Osteoblast (primary cell): ENCODE data around the gene DEGS1. TPM values are rescaled to one million over a fixed set of nuclear protein-coding genes. Genes with fewer than 3 reads are reported as not detected.

Experiments used
- DNase-seq: peaks from one replicate; pipeline ENCODE4 v3.0.0; 2011; ENCODE audit warnings: low spot score, mixed read lengths; ENCODE audit not compliant: insufficient read length; ENCODE audit errors: missing footprints
- H2AFZ ChIP-seq: 2 replicates; pipeline ENCODE4 v1.6.0; 2011; ENCODE audit warnings: mild to moderate bottlenecking, low read length
- H3K27ac ChIP-seq: 2 replicates; pipeline ENCODE4 v1.5.1; 2011; ENCODE audit warnings: mild to moderate bottlenecking, low read depth, low read length, moderate library complexity
- H3K27me3 ChIP-seq: 2 replicates; pipeline ENCODE4 v1.6.0; 2012; ENCODE audit warnings: mild to moderate bottlenecking, control low read depth, inconsistent platforms, low read length, moderate library complexity; ENCODE audit not compliant: insufficient read depth
- H3K36me3 ChIP-seq: 2 replicates; pipeline ENCODE4 v1.5.1; 2011; ENCODE audit warnings: mild to moderate bottlenecking, low read length, control low read depth, moderate library complexity; ENCODE audit not compliant: insufficient read depth
- H3K4me1 ChIP-seq: 2 replicates; pipeline ENCODE4 v1.5.1; 2011; ENCODE audit warnings: mild to moderate bottlenecking, low read length, control low read depth, moderate library complexity; ENCODE audit not compliant: insufficient read depth
- H3K4me2 ChIP-seq: 2 replicates; pipeline ENCODE4 v1.6.0; 2011; ENCODE audit warnings: mild to moderate bottlenecking, low read length; ENCODE audit not compliant: insufficient read depth
- H3K4me3 ChIP-seq: fragments of 200-600 bp; sonication (generic); 3 replicates; pipeline ENCODE4 v1.5.1; 2012; ENCODE audit warnings: mild to moderate bottlenecking, low read length, inconsistent platforms; ENCODE audit not compliant: insufficient read depth
- H3K79me2 ChIP-seq: 2 replicates; pipeline ENCODE4 v1.6.0; 2012; ENCODE audit warnings: mild to moderate bottlenecking, low read length, control low read depth, inconsistent platforms; ENCODE audit not compliant: insufficient read depth
- H3K9me3 ChIP-seq: 2 replicates; pipeline ENCODE4 v1.5.1; 2011; ENCODE audit warnings: low read depth, low read length, control low read depth
- H4K20me1 ChIP-seq: 2 replicates; pipeline ENCODE4 v1.6.0; 2012; ENCODE audit warnings: mild to moderate bottlenecking, low read length, control low read depth; ENCODE audit not compliant: insufficient read depth
- CTCF ChIP-seq: IDR thresholded peaks from 2 replicates; pipeline ENCODE4 v1.5.1; 2011; ENCODE audit warnings: mild to moderate bottlenecking, low read depth, low read length, moderate library complexity; ENCODE audit errors: extremely low read depth
- total RNA-seq: library from RNA; depleted of rRNA; stranded (reverse); fragments of >200 nt; gene quantifications from 2 replicates; pipeline ENCODE4 v1.2.3, GENCODE V29; 2012

DEGS1 gene
- total RNA-seq, 1 donor: 85.0 TPM

GRCh38 chr1:224226849-224227502 is 43.9 kb downstream of the DEGS1 start:
- Histone ChIP-seq H3K27me3 (no peaks in the 10 kb centered on the region), H3K79me2 (no peaks in the 10 kb centered on the region), H4K20me1 (no peaks in the 10 kb centered on the region), H3K9me3 (no peaks in the 10 kb centered on the region), H3K27ac (no peak overlapping the region), H2AFZ (no peak overlapping the region), H3K4me3 (no peak overlapping the region), H3K4me1 (peaks cover 5% of the 10 kb centered on the region), H3K4me2 (no peak overlapping the region), H3K36me3 (peaks cover 23% of the 10 kb centered on the region)
- DNase-seq: no peak
- no peak for TF ChIP-seq CTCF

- Histone ChIP-seq H3K27ac (no peak overlapping the region), H3K79me2 (no peaks in the 10 kb centered on the region), H3K4me1 (no peaks in the 10 kb centered on the region), H2AFZ (no peak overlapping the region), H4K20me1 (no peaks in the 10 kb centered on the region), H3K4me2 (no peak overlapping the region), H3K36me3 (peaks cover 37% of the 10 kb centered on the region), H3K27me3 (no peaks in the 10 kb centered on the region), H3K4me3 (no peak overlapping the region), H3K9me3 (no peaks in the 10 kb centered on the region)
- no peak for TF ChIP-seq CTCF
- DNase-seq: no peak
Observed at GRCh38 chr1:224234017-224234416, 51.0 kb downstream of the DEGS1 start.

GRCh38 chr1:224235813-224236493 is 52.9 kb downstream of the DEGS1 start:
- Histone ChIP-seq H3K4me3 (no peak overlapping the region), H4K20me1 (no peaks in the 10 kb centered on the region), H3K4me1 (no peaks in the 10 kb centered on the region), H3K27ac (no peak overlapping the region), H3K9me3 (no peaks in the 10 kb centered on the region), H3K27me3 (no peaks in the 10 kb centered on the region), H2AFZ (no peak overlapping the region), H3K79me2 (no peaks in the 10 kb centered on the region), H3K4me2 (no peak overlapping the region), H3K36me3 (peaks cover 27% of the 10 kb centered on the region)
- TF ChIP-seq CTCF: no peak
- no peak for DNase-seq

- Histone ChIP-seq H3K79me2 (no peaks in the 10 kb centered on the region), H3K4me3 (no peak overlapping the region), H3K36me3 (peaks cover 23% of the 10 kb centered on the region), H2AFZ (no peak overlapping the region), H3K9me3 (no peaks in the 10 kb centered on the region), H3K4me1 (no peaks in the 10 kb centered on the region), H3K4me2 (no peak overlapping the region), H4K20me1 (no peaks in the 10 kb centered on the region), H3K27ac (no peak overlapping the region), H3K27me3 (no peaks in the 10 kb centered on the region)
- no peak for DNase-seq
- TF ChIP-seq CTCF: no peak
Observed at GRCh38 chr1:224237119-224237881, 54.3 kb downstream of the DEGS1 start.
